Left lung (tissue), 10 donors: ENCODE measurements around the gene SLC2A1. TPM values are rescaled to one million over a fixed set of nuclear protein-coding genes. Genes with fewer than 3 reads are reported as not detected.

Experiments used
- ATAC-seq: fragments of 200-7000 bp; cut with Tn5 transposase; one replicate; pipeline ENCODE4 v1.9.1; 2020; ENCODE audit warnings: moderate library complexity
- DNase-seq, 4 donors: peaks; one replicate each; pipeline ENCODE4 v3.0.0-alpha.2; 2013 to 2020
- H3K27ac ChIP-seq, 2 donors: fragments of 200-600 bp; sonication (generic) in 1 of 2; one replicate each; pipeline versions ENCODE4 v1.5.0 to v1.8.0; 2020 to 2021
- H3K27me3 ChIP-seq, 2 donors: fragments of 200-600 bp; sonication (generic) in 1 of 2; one replicate each; pipeline versions ENCODE4 v1.5.0 to v1.8.0; 2020 to 2021
- H3K36me3 ChIP-seq, 2 donors: fragments of 200-600 bp; sonication (generic) in 1 of 2; one replicate each; pipeline versions ENCODE4 v1.5.0 to v1.8.0; 2020 to 2021
- H3K4me1 ChIP-seq, 2 donors: fragments of 200-600 bp; one replicate each; pipeline ENCODE4 v1.8.0; 2021
- H3K4me3 ChIP-seq, 2 donors: fragments of 200-600 bp; sonication (generic) in 1 of 2; one replicate each; pipeline versions ENCODE4 v1.5.0 to v1.8.0; 2020 to 2021; ENCODE audit warnings: mild to moderate bottlenecking in 1 of 2
- H3K9me3 ChIP-seq, 2 donors: fragments of 200-600 bp; sonication (generic) in 1 of 2; one replicate each; pipeline versions ENCODE4 v1.5.0 to v1.8.0; 2020 to 2021
- intact Hi-C, 2 donors: fragments of 100-400 bp; cut with DNase I; formaldehyde crosslinking; loops; one replicate each; pipeline versions ENCODE4 v1.11.2 to v1.14.2; 2022
- polyA plus RNA-seq, 6 donors: library from polyadenylated mRNA; unstranded; fragments of 120-200 nt; gene quantifications; one replicate each; pipeline ENCODE4 v1.2.1, GENCODE V29; 2013; ENCODE audit not compliant: insufficient read length in 6 of 6
- total RNA-seq, 2 donors: library from RNA; stranded (reverse); fragmentation: NEBNext Ultra II Directional; extraction: Animal tissue kit (Norgen Biotek cat#: 25700); gene quantifications; one replicate each; pipeline ENCODE4 v1.2.1, GENCODE V29; 2021
- TF ChIP-seq, protein P1 (sequence below), 2 donors: fragments of 200-600 bp; sonication (generic) in 1 of 2; IDR thresholded peaks; one replicate each; pipeline versions ENCODE4 v1.5.0 to v1.8.0; 2021; ENCODE audit warnings: antibody characterized with exemption in 2 of 2
- donor health status: DM: no; HTN: yes; CAD: no.
- donor health status: DM: no; HTN: no; CAD: no.

Gene SLC2A1
- total and polyA plus RNA-seq, 8 donors: 10.5 to 109 (median 48.0) TPM

DNA sequence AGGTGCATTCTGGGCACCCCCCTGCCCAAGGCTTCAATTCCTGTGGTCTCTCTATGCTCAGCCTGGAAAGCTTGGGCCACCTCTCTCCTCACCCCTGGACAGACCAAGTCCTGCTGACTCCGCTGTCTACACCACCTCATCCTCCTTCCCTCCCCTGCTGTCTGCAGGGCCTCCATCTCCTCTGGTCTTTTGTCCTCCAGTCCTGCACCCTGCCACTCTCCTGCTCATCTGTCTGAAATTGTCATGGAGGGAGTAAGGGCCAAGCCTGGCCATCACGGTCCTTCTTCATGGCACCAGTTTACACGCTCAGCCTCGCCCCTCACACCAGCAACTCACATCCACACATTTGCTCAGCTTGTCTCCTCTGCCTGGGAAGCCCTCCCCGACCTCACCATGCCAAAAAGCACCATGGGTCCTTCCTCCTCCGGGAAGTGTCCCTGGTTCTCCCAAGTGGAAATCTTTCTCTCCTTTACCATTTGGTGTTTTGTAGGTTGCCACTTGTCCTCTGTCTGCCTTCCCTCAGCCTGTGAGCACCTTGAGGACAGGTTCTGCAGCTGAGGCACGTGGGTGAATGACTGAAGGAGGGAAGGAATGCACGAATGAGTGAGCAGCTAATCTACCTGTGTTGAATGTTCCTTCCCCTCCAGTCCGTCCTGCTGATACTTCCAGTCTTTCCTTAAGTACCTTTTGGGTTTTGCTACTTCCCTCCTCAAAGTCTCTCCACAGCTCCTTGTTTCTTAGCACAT is 2.1 kb upstream of the SLC2A1 start:
- intact Hi-C loops: no loop called here
- Histone ChIP-seq H3K4me3 (no peak overlapping the region), H3K36me3 (no peaks in the 10 kb centered on the region), H3K9me3 (no peaks in the 10 kb centered on the region), H3K4me1 (peaks cover 4 to 32% of the 10 kb centered on the region in 2 donors), H3K27me3 (peaks cover 0 to 69% of the 10 kb centered on the region in 2 donors), H3K27ac (no peak overlapping the region)
- TF ChIP-seq, protein P1, sequence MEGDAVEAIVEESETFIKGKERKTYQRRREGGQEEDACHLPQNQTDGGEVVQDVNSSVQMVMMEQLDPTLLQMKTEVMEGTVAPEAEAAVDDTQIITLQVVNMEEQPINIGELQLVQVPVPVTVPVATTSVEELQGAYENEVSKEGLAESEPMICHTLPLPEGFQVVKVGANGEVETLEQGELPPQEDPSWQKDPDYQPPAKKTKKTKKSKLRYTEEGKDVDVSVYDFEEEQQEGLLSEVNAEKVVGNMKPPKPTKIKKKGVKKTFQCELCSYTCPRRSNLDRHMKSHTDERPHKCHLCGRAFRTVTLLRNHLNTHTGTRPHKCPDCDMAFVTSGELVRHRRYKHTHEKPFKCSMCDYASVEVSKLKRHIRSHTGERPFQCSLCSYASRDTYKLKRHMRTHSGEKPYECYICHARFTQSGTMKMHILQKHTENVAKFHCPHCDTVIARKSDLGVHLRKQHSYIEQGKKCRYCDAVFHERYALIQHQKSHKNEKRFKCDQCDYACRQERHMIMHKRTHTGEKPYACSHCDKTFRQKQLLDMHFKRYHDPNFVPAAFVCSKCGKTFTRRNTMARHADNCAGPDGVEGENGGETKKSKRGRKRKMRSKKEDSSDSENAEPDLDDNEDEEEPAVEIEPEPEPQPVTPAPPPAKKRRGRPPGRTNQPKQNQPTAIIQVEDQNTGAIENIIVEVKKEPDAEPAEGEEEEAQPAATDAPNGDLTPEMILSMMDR (IDR thresholded peaks at IDR 0.05): no peak
- DNase-seq (no peak), ATAC-seq (no peak)

DNA sequence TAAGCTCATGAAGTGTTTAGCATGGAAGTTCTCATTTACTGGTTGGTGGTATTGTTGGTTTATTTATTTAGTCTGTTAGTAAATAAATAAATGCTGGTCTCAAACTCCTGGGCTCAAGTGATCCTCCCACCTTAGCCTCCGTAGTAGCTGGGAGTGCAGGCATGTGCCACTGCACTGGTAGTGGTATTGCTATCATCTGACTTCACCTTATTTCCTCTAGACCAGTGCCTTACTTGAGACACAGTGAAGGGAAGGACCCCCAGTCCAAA is 1.4 kb upstream of the SLC2A1 start:
- intact Hi-C loops: no loop called here
- H3K27me3 ChIP-seq: peaks cover 0 to 69% of the 10 kb centered on the region in 2 donors
- H3K4me3 ChIP-seq: no peak overlapping the region
- H3K4me1 ChIP-seq: peaks cover 4 to 36% of the 10 kb centered on the region in 2 donors
- H3K36me3 ChIP-seq: no peaks in the 10 kb centered on the region
- H3K9me3 ChIP-seq: no peaks in the 10 kb centered on the region
- TF ChIP-seq, protein P1 (IDR thresholded peaks at IDR 0.05): no peak
- no peak overlapping the region for H3K27ac ChIP-seq
- no peak for ATAC-seq
- DNase-seq: no peak

DNA sequence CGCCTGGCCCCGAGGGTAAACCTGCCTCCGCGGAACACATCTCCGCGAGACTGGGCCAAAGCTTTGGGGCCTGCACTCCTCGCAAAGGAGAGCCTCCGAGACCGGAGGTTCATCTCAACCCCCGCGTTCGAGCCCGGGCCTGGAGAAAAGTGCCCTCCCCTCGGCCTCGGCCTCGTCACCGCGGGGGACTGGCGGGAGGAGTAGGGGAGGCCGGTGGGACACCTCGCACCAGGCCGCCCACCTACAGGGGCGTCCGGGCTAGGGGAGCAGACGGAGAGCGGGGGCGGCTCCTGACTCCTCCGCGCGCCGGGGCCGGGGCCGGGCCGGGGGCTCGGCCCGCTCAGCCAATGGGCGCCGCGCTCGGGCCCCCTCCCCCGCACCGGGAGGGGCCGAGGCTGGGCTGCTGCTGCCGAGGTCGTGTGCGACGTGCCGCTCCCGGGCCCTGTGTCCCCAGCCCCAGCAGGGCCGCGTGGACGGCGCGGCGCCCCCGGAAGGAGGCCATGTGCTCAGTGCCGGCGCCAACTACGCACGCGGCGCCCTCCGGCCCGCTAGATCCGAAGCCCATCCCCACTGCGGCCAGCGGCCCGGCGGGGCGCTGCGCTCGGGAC is 684 bp downstream of the SLC2A1 start:
- Histone ChIP-seq H3K36me3 (no peaks in the 10 kb centered on the region), H3K4me1 (peaks cover 4 to 34% of the 10 kb centered on the region in 2 donors), H3K4me3 (peak overlapping the region; percentile 75 to 85), H3K27me3 (peaks cover 0 to 58% of the 10 kb centered on the region in 2 donors), H3K9me3 (no peaks in the 10 kb centered on the region), H3K27ac (peak overlapping the region; percentile 73)
- TF ChIP-seq, protein P1 (IDR thresholded peaks at IDR 0.05): no peak
- intact Hi-C loops: no loop called here
- ATAC-seq (peak; percentile 64), DNase-seq (peak; percentile 54 to 92 (median 83))

DNA sequence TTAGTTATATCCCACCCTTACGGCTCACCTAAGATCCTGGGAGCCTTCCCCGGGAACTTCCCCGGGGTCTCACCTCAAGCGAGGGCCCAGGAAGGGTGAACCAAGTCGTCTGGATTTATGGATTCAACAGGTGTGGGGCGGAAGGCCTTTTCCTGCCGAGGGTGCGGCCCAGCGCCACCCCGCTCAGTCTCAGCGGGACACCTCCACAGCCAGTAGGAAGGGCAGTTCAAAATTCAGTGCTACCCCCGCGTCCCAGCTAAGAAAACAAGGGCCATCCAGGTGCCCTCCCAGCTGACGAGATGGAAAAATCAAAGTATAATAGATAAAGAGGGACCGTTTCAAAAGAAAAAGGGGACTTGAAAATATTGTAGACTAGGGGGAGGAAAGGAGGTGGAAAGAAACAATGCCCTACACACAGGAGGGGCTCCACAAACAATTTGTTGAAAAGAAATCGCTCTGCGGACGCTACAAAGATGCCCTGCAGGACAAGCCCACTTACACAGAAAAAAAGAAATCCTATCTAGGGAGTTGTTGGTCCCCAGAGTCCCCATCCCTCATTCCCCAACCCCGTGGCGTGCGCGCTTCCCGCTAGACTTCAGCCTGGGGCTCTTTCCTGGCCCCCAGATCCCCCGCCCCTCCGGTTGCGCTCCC is 1.3 kb downstream of the SLC2A1 start:
- DNase-seq (no peak), ATAC-seq (no peak)
- no peaks in the 10 kb centered on the region for H3K36me3 ChIP-seq
- H3K27me3 ChIP-seq: peaks cover 0 to 52% of the 10 kb centered on the region in 2 donors
- intact Hi-C loops: no loop called here
- TF ChIP-seq, protein P1 (IDR thresholded peaks at IDR 0.05): no peak
- no peaks in the 10 kb centered on the region for H3K9me3 ChIP-seq
- peaks cover 4 to 32% of the 10 kb centered on the region in 2 donors for H3K4me1 ChIP-seq
- peak overlapping the region in 1 of 2 donors; percentile 73 for H3K27ac ChIP-seq
- H3K4me3 ChIP-seq: peak overlapping the region; percentile 75 to 85

DNA sequence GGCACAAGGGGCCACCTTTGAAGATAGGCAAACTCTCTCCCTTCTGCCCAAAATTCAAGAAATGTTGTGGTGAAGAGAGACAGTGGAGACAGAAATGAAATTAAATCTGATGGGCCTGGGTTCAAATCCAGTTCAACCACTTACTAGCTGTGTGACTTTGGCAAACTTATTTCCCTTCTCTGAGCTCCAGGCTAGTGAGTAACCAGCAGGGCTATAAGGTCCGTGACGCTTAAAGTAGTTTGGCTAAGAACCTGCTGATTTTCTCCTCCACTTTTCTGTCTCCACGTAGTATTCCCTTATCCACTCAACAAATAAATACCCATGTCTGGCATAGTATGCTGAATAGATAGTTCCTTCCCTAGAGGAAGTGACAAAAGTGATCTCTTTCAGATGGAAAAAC is 1.9 kb downstream of the SLC2A1 start:
- no peaks in the 10 kb centered on the region for H3K9me3 ChIP-seq

More for the DNA sequence above, 1.9 kb downstream of the SLC2A1 start:
- H3K36me3 ChIP-seq: no peaks in the 10 kb centered on the region
- ATAC-seq (no peak), DNase-seq (no peak)
- H3K27me3 ChIP-seq: peaks cover 0 to 46% of the 10 kb centered on the region in 2 donors
- no peak overlapping the region for H3K27ac ChIP-seq
- peaks cover 4 to 32% of the 10 kb centered on the region in 2 donors for H3K4me1 ChIP-seq
- intact Hi-C loops: no loop called here
- no peak overlapping the region for H3K4me3 ChIP-seq
- TF ChIP-seq, protein P1 (IDR thresholded peaks at IDR 0.05): no peak
